Measurements from ENCODE around the gene PTGR3. TPM values are rescaled to one million over a fixed set of nuclear protein-coding genes. Genes with fewer than 3 reads are reported as not detected.

PTGR3 gene
- total RNA-seq, 1 experiment from 2014 or later, result 1.6 TPM

DNA sequence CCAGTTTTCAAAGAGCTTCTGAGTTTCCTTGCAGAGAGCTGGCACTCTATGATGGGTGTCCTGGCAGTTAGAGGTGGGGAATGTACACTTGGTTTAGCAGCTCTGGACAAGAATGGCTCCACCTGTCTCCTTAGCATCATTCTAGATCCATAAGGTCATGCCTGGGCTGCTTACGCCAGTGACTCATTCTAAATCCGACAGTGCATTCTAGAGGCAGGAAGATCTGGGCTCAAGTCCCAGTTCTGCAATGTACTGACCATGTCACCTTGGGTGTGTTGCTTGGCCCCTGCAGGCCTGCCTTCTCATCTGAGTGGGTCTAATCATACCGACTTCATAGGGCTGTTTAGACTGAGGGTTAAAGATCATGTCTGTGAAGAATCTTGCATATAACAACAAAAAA, 46.5 kb downstream of the PTGR3 start:
- H2BK20ac ChIP-seq (ENCODE audit: low read depth, low read length, poor library complexity, severe bottlenecking), result no peak overlapping the region
- no CpG with 5 or more reads among the region's 3 CpGs for WGBS (ENCODE audit: extremely low coverage, insufficient read length, low lambda C conversion rate)
- H2BK120ac ChIP-seq (ENCODE audit: low read depth, low read length, poor library complexity, severe bottlenecking), result no peak overlapping the region
- no peak overlapping the region for H3K4me3 Mint-ChIP-seq
- H4K20me1 ChIP-seq (ENCODE audit: control insufficient read depth, insufficient read depth, insufficient read length), result no peaks in the 10 kb centered on the region
- TF ChIP-seq, protein P1, sequence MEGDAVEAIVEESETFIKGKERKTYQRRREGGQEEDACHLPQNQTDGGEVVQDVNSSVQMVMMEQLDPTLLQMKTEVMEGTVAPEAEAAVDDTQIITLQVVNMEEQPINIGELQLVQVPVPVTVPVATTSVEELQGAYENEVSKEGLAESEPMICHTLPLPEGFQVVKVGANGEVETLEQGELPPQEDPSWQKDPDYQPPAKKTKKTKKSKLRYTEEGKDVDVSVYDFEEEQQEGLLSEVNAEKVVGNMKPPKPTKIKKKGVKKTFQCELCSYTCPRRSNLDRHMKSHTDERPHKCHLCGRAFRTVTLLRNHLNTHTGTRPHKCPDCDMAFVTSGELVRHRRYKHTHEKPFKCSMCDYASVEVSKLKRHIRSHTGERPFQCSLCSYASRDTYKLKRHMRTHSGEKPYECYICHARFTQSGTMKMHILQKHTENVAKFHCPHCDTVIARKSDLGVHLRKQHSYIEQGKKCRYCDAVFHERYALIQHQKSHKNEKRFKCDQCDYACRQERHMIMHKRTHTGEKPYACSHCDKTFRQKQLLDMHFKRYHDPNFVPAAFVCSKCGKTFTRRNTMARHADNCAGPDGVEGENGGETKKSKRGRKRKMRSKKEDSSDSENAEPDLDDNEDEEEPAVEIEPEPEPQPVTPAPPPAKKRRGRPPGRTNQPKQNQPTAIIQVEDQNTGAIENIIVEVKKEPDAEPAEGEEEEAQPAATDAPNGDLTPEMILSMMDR (conservative IDR thresholded peaks at IDR 0.05), result no peak
- H3K23me2 ChIP-seq (ENCODE audit: insufficient read length, low read depth, low read length, poor library complexity, severe bottlenecking), result no peaks in the 10 kb centered on the region
- no peak overlapping the region for H3K18ac ChIP-seq (ENCODE audit: insufficient read length, low read depth, low read length)
- H3K9me3 Mint-ChIP-seq, result no peaks in the 10 kb centered on the region
- no peaks in the 10 kb centered on the region for H3K9me3 ChIP-seq (ENCODE audit: control insufficient read depth, low read depth, low read length)
- H4K91ac ChIP-seq (ENCODE audit: insufficient read length, low read depth, low read length), result no peak overlapping the region
- peaks cover 11 to 16% of the 10 kb centered on the region in 2 experiments for H3K4me1 Mint-ChIP-seq
- no peak overlapping the region for H3T11ph ChIP-seq (ENCODE audit: low read length)
- no peaks in the 10 kb centered on the region for H3K36me3 Mint-ChIP-seq (ENCODE audit: insufficient read depth in 1 of 3, low read depth in 3 of 3)
- no peak overlapping the region for H3K56ac ChIP-seq (ENCODE audit: insufficient read length, low read depth, low read length)
- no peak overlapping the region for H2AFZ ChIP-seq (ENCODE audit: low read length)
- no peak overlapping the region for H3K9ac ChIP-seq (ENCODE audit: extremely low read depth, insufficient read length, low read length)
- H3K4me1 ChIP-seq (ENCODE audit: insufficient read depth, low read length), result no peaks in the 10 kb centered on the region
- no peaks in the 10 kb centered on the region for H3K27me3 Mint-ChIP-seq (ENCODE audit: low read depth)
- H2BK15ac ChIP-seq (ENCODE audit: low read depth, low read length), result no peak overlapping the region
- H3K79me1 ChIP-seq (ENCODE audit: insufficient read depth, low read depth, low read length, poor library complexity, severe bottlenecking), result no peaks in the 10 kb centered on the region
- DNase-seq, result no peak
- H3K27ac ChIP-seq (ENCODE audit: insufficient read length, low read depth, low read length), result no peak overlapping the region
- no peak overlapping the region for H4K8ac ChIP-seq (replicated peaks; ENCODE audit: insufficient read length, low read depth, low read length)
- no peak overlapping the region for H2BK5ac ChIP-seq (ENCODE audit: insufficient read length, low read length)
- H3K27me3 ChIP-seq (ENCODE audit: insufficient read depth, low read length), result no peaks in the 10 kb centered on the region
- H2AK5ac ChIP-seq (ENCODE audit: insufficient read length, low read length), result no peak overlapping the region
- no peak overlapping the region for H3K27ac Mint-ChIP-seq
- H3K23ac ChIP-seq (ENCODE audit: insufficient read length, low read depth, low read length), result no peak overlapping the region
- H4K5ac ChIP-seq (ENCODE audit: insufficient read length, low read depth, low read length), result no peak overlapping the region
- H3K79me2 ChIP-seq (ENCODE audit: insufficient read depth, low read length), result no peaks in the 10 kb centered on the region
- no peak overlapping the region for H3K14ac ChIP-seq (ENCODE audit: insufficient read depth, low read length)
- no peak overlapping the region for H3K4ac ChIP-seq (ENCODE audit: low read depth, low read length)
- no peak overlapping the region for H3K4me2 ChIP-seq (ENCODE audit: insufficient read depth, insufficient read length, low read length)
- H2BK12ac ChIP-seq (ENCODE audit: insufficient read length, low read depth, low read length), result no peak overlapping the region
